Heart right ventricle (tissue), 16 donors: ENCODE results near the gene ARHGEF16. TPM values are rescaled to one million over a fixed set of nuclear protein-coding genes. Genes with fewer than 3 reads are reported as not detected.

Experiments used
- ATAC-seq, 8 donors: fragments of 200-7000 bp; cut with Tn5 transposase; one replicate each; pipeline ENCODE4 v1.9.1; 2020; ENCODE audit warnings: mild to moderate bottlenecking in 8 of 8, moderate library complexity in 8 of 8, moderate number of reproducible peaks in 1 of 8
- DNase-seq, 2 donors: peaks; one replicate each; pipeline ENCODE4 v3.0.0-alpha.2; 2020
- H3K27ac ChIP-seq, 10 donors: fragments of 200-600 bp; sonication (generic) in 2 of 10; one replicate each; pipeline versions ENCODE4 v1.5.0 to v1.8.0; 2020 to 2022; ENCODE audit warnings: mild to moderate bottlenecking in 3 of 10
- H3K27me3 ChIP-seq, 7 donors: fragments of 200-600 bp; one replicate each; pipeline ENCODE4 v1.8.0; 2021 to 2022; ENCODE audit warnings: mild to moderate bottlenecking in 2 of 7
- H3K36me3 ChIP-seq, 9 donors: fragments of 200-600 bp; sonication (generic) in 1 of 9; one replicate each; pipeline versions ENCODE4 v1.5.0 to v1.8.0; 2020 to 2022; ENCODE audit warnings: mild to moderate bottlenecking in 2 of 9
- H3K4me1 ChIP-seq, 9 donors: fragments of 200-600 bp; sonication (generic) in 1 of 9; one replicate each; pipeline versions ENCODE4 v1.5.0 to v1.8.0; 2020 to 2022; ENCODE audit warnings: mild to moderate bottlenecking in 4 of 9
- H3K4me3 ChIP-seq, 10 donors: fragments of 200-600 bp; sonication (generic) in 2 of 10; one replicate each; pipeline versions ENCODE4 v1.5.0 to v1.8.0; 2020 to 2022; ENCODE audit warnings: mild to moderate bottlenecking in 7 of 10, moderate library complexity in 2 of 10
- H3K9me3 ChIP-seq, 11 donors: fragments of 200-600 bp in 10 of 11; sonication (generic) in 2 of 11; one replicate each; pipeline versions ENCODE4 v1.5.0 to v1.8.0; 2013 to 2022; ENCODE audit warnings: mild to moderate bottlenecking in 2 of 11, control low read depth in 1 of 11, moderate library complexity in 1 of 11
- CTCF ChIP-seq, 9 donors: fragments of 200-600 bp; sonication (generic) in 2 of 9; IDR thresholded peaks; one replicate each; pipeline versions ENCODE4 v1.5.0 to v1.8.0; 2021 to 2022; ENCODE audit warnings: antibody characterized with exemption in 9 of 9, mild to moderate bottlenecking in 5 of 9, moderate library complexity in 1 of 9
- WGBS, 2 donors: extraction: QIAGEN DNeasy Blood & Tissue Kit; methylation state at CpG; one replicate each; pipeline ENCODE4 v1.1.7; 2013; ENCODE audit warnings: inconsistent platforms in 1 of 2; 5-methylcytosine and 5-hydroxymethylcytosine counted together
- intact Hi-C, 10 donors: fragments of 100-400 bp; cut with DNase I; formaldehyde crosslinking; loops; one replicate each; pipeline versions ENCODE4 v1.11.1 to v1.14.2; 2022
- polyA plus RNA-seq, 2 donors: library from polyadenylated mRNA; stranded (reverse); fragments of 200-250 nt; gene quantifications; one replicate each; pipeline ENCODE4 v1.2.3, GENCODE V29; 2013
- total RNA-seq, 10 donors: library from RNA; stranded (reverse); fragmentation: NEBNext Ultra II Directional in 3 of 10; extraction: Animal tissue kit (Norgen Biotek cat#: 25700) in 3 of 10; gene quantifications; one replicate each; pipeline versions ENCODE4 v1.2.1 to v1.2.4, GENCODE V29; 2021 to 2023
- donor health status: Arrhythmogenic right ventricular cardiomyopathy.
- donor health status: ischemic (EF 13 %, LVEDD 7.1; RV severe dilation, severe dysfunction).
- donor health status: healthy with polysubstance abuse.
- donor health status: DM: no; HTN: yes; CAD: no.
- donor health status: DM: no; HTN: no; CAD: no.
- donor health status: ischemic (EF 25% LVEDD 6.9; RV normal size, moderate dysfunction).
- donor health status: ischemic (EF 25% LVEDD 5.7; RV mildly dilated, moderate dysfunction).
- donor health status: healthy.
- donor health status: DM: yes; HTN: yes; CAD: no.
- donor health status: Ischemic cardiomyopathy.
- donor health status: ischemic (EF 35%, LVEDD 5.7; RV mildly dilated, moderate dysfunction).
- donor health status: nonischemic (EF 11% LVEDD 7.7; RV severe dilation, severe dysfunction).
- donor health status: DM: yes; HTN: yes; CAD: no.
- donor health status: PGD.
- donor health status: ischemic (EF 29% LVEDD 5.4; RV normal size, mild dysfunction).
- donor health status: nonischemic (EF 23%, LVEDD 6.1; RV moderate dilation, normal function).

ARHGEF16 gene
- total and polyA plus RNA-seq, 12 donors = 0.17 to 1.1 (median 0.40) TPM

- ATAC-seq = peak; percentile 87 to 94 (median 92)
- Histone ChIP-seq H3K4me3 (peak overlapping the region in 1 of 10 donors; percentile 18), H3K4me1 (peaks cover 11 to 42% (median 37%) of the 10 kb centered on the region in 9 donors), H3K27ac (peak overlapping the region; percentile 64 to 94 (median 84)), H3K9me3 (no peaks in the 10 kb centered on the region), H3K36me3 (peaks cover 0 to 45% (median 0%) of the 10 kb centered on the region in 9 donors), H3K27me3 (peaks cover 0 to 5% (median 0%) of the 10 kb centered on the region in 7 donors)
- TF ChIP-seq CTCF (IDR thresholded peaks at IDR 0.05) = no peak
- 16 to 20% methylated on average over 23 of the region's 23 CpGs for WGBS, 2 donors
- intact Hi-C loops = loop anchor here in 9 of 10 donors (1.0 to 10.0 kb wide), 11 partner anchors 71 to 1011 kb away; partner anchors contain the start of genes PEX10 (in 5 of the 9) and PRDM16 (in 5 of the 9)
- DNase-seq = peak; percentile 87 to 88
Measured at GRCh38 chr1:3423245-3423829, 31.1 kb upstream of the ARHGEF16 start.

- Histone ChIP-seq H3K9me3 (no peaks in the 10 kb centered on the region), H3K4me3 (no peak overlapping the region), H3K36me3 (peaks cover 0 to 44% (median 0%) of the 10 kb centered on the region in 9 donors), H3K4me1 (peaks cover 11 to 42% (median 36%) of the 10 kb centered on the region in 9 donors), H3K27me3 (peaks cover 0 to 5% (median 0%) of the 10 kb centered on the region in 7 donors), H3K27ac (peak overlapping the region; percentile 0 to 94 (median 84))
- DNase-seq = no peak
- intact Hi-C loops = loop anchor here in 9 of 10 donors (1.0 to 10.0 kb wide), 14 partner anchors 72 to 1012 kb away; partner anchors contain the start of genes PEX10 (in 5 of the 9) and PRDM16 (in 5 of the 9)
- no peak for TF ChIP-seq CTCF (IDR thresholded peaks at IDR 0.05)
- ATAC-seq = peak in 6 of 8 donors; percentile 1 to 22 (median 10)
- 44 to 53% methylated on average over 28 of the region's 28 CpGs for WGBS, 2 donors
Measured at GRCh38 chr1:3423896-3424611, 30.4 kb upstream of the ARHGEF16 start.

- no peak overlapping the region for H3K4me3 ChIP-seq
- intact Hi-C loops = loop anchor here in 9 of 10 donors (2.0 to 10.0 kb wide), 10 partner anchors 141 to 1011 kb away; partner anchors contain the start of gene PEX10 (in 4 of the 9)
- peaks cover 0 to 5% (median 0%) of the 10 kb centered on the region in 7 donors for H3K27me3 ChIP-seq
- TF ChIP-seq CTCF (IDR thresholded peaks at IDR 0.05) = no peak
- no peak overlapping the region for H3K27ac ChIP-seq
- peak in 1 of 2 donors; percentile 7 for DNase-seq
- peaks cover 0 to 34% (median 0%) of the 10 kb centered on the region in 9 donors for H3K36me3 ChIP-seq
- ATAC-seq = no peak
- 91 to 93% methylated on average over 44 of the region's 44 CpGs for WGBS, 2 donors
- H3K9me3 ChIP-seq = no peaks in the 10 kb centered on the region
- H3K4me1 ChIP-seq = peaks cover 11 to 42% (median 32%) of the 10 kb centered on the region in 9 donors
Measured at GRCh38 chr1:3425486-3426215, 28.8 kb upstream of the ARHGEF16 start.
